A673 (cell line): ENCODE results near the gene G6PD.

Source experiments
- CTCF ChIP-seq: fragments of 300-800, 200-600 bp; sonication (generic); conservative IDR thresholded peaks from 2 replicates; pipeline ENCODE4 v1.5.1; 2017; ENCODE audit warnings: low read depth, mild to moderate bottlenecking, antibody characterized with exemption, low read length, moderate library complexity, mixed read lengths
- EZH2 ChIP-seq: fragments of 200-600 bp; sonication (generic); IDR thresholded peaks from 2 replicates; pipeline ENCODE4 v1.6.1; 2017; ENCODE audit warnings: borderline replicate concordance, low read depth, mild to moderate bottlenecking, mixed read lengths, antibody characterized with exemption, low read length; ENCODE audit not compliant: poor library complexity, severe bottlenecking

DNA sequence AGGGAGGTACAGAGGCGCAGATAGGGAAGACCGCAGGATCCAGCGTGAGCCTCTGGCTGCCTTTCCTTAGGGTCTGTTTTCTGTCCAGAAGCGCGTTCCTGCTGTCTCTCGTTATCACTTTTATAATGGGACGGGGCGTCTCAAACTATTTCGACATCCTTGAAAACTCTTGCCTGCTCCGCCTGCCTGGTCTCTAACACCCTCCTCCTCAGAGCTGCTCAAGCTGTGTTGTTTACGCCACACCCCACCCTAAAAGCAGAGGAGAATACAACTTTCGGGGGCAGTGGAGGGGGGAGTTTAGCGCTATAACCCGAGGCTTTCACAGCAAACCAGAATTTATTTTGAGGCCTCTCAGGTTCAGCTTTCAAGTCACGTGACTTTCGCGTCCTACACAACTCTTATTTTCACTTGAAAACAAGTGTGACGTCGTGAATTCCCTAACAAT is 30.0 kb downstream of the G6PD start:
- TF ChIP-seq CTCF (no peak), EZH2 (no peak)
